SK-N-SH (cell line): ENCODE measurements around the gene SPACDR. TPM values are rescaled to one million over a fixed set of nuclear protein-coding genes. Genes with fewer than 3 reads are reported as not detected.

Source experiments
- CTCF ChIA-PET: fragments of 300-600, 350-600 bp; formaldehyde crosslinking; extraction: SDS; loops from one replicate; lab custom pipeline; 2021; lab: Yijun Ruan, JAX
- POLR2A ChIA-PET: fragments of 350-600 bp; sonication (Branson Sonifier 250); formaldehyde crosslinking; extraction: SDS; loops from one replicate; lab custom pipeline; 2020; ENCODE audit warnings: antibody characterized with exemption, inconsistent platforms; lab: Yijun Ruan, JAX
- DNase-seq: peaks from one replicate; pipeline ENCODE4 v3.0.0; 2012
- H2AFZ ChIP-seq: fragments of 200-600 bp; sonication (generic); 2 replicates; pipeline ENCODE4 v1.8.1; 2016; ENCODE audit warnings: antibody characterized with exemption, mild to moderate bottlenecking, low read depth
- H3F3A ChIP-seq: fragments of 200-600 bp; sonication (generic); replicated peaks from 2 replicates; pipeline ENCODE3; 2016; ENCODE audit warnings: antibody characterized with exemption, mild to moderate bottlenecking; ENCODE audit not compliant: insufficient read depth
- H3K27ac ChIP-seq, 2 experiments: fragments of 200-500 bp in 1 of 2; fragments of 200-600 bp in 1 of 2; sonication (Bioruptor generic) in 1 of 2; sonication (generic), shearing (Covaris generic) in 1 of 2; 2 replicates each; pipeline versions ENCODE4 v1.5.1 to v1.6.1; 2014 to 2016; ENCODE audit warnings: low read depth in 2 of 2, inconsistent platforms in 1 of 2, low read length in 1 of 2, mild to moderate bottlenecking in 1 of 2, mixed read lengths in 1 of 2
- H3K27me3 ChIP-seq: fragments of 200-600 bp; sonication (generic), shearing (Covaris generic); 2 replicates; pipeline ENCODE4 v1.6.1; 2016; ENCODE audit warnings: mixed run types; ENCODE audit not compliant: insufficient read depth
- H3K36me3 ChIP-seq, 2 experiments: fragments of 200-500 bp in 1 of 2; fragments of 200-600 bp in 1 of 2; sonication (Bioruptor generic) in 1 of 2; sonication (generic) in 1 of 2; replicated peaks in 1 of 2; 2 replicates each; pipeline versions ENCODE3 to v1.5.1; 2014 to 2016; ENCODE audit warnings: low read length in 1 of 2, mild to moderate bottlenecking in 1 of 2; ENCODE audit not compliant: insufficient read depth in 2 of 2, control insufficient read depth in 1 of 2
- H3K4me1 ChIP-seq, 2 experiments: fragments of 200-500 bp in 1 of 2; fragments of 200-600 bp in 1 of 2; sonication (Bioruptor generic) in 1 of 2; sonication (generic), shearing (Covaris generic) in 1 of 2; 2 replicates each; pipeline versions ENCODE4 v1.5.1 to v1.6.1; 2014 to 2016; ENCODE audit warnings: low read depth in 1 of 2, low read length in 1 of 2, mixed run types in 1 of 2; ENCODE audit not compliant: insufficient read depth in 2 of 2, control insufficient read depth in 1 of 2
- H3K4me2 ChIP-seq: fragments of 200-600 bp; sonication (generic), shearing (Covaris generic); 2 replicates; pipeline ENCODE4 v1.6.1; 2017; ENCODE audit warnings: mixed run types
- H3K4me3 ChIP-seq, 2 experiments: fragments of 200-500 bp in 1 of 2; fragments of 200-600 bp in 1 of 2; sonication (Bioruptor generic) in 1 of 2; sonication (generic), shearing (Covaris generic) in 1 of 2; 2 replicates each; pipeline versions ENCODE4 v1.5.1 to v1.8.1; 2014 to 2016; ENCODE audit warnings: low read depth in 2 of 2, inconsistent platforms in 1 of 2, low read length in 1 of 2, mild to moderate bottlenecking in 1 of 2, mixed read lengths in 1 of 2, moderate library complexity in 1 of 2
- H3K79me2 ChIP-seq: fragments of 200-600 bp; sonication (generic); 2 replicates; pipeline ENCODE4 v1.8.1; 2017; ENCODE audit warnings: mild to moderate bottlenecking; ENCODE audit not compliant: insufficient read depth
- H3K9ac ChIP-seq: fragments of 200-600 bp; sonication (generic); 2 replicates; pipeline ENCODE4 v1.6.1; 2017; ENCODE audit warnings: mixed run types
- H3K9me2 ChIP-seq: fragments of 200-600 bp; sonication (generic); 2 replicates; pipeline ENCODE4 v1.6.1; 2017; ENCODE audit warnings: mixed run types
- H3K9me3 ChIP-seq: fragments of 200-600 bp; sonication (generic); 2 replicates; pipeline ENCODE4 v1.6.1; 2017; ENCODE audit warnings: mixed run types, mild to moderate bottlenecking, moderate library complexity
- H4K20me1 ChIP-seq: fragments of 200-600 bp; sonication (generic); 2 replicates; pipeline ENCODE4 v1.6.1; 2017; ENCODE audit warnings: mild to moderate bottlenecking, mixed run types; ENCODE audit not compliant: insufficient read depth
- CHD2 ChIP-seq: fragments of 150-350 bp; IDR thresholded peaks from 2 replicates; pipeline ENCODE4 v1.6.1; 2018; ENCODE audit warnings: low read length; ENCODE audit not compliant: partially characterized antibody
- ELF1 ChIP-seq: IDR thresholded peaks from 2 replicates; pipeline ENCODE4 v1.4.0; 2012
- FOXJ3 ChIP-seq: sonication (generic); formaldehyde crosslinking; IDR thresholded peaks from 2 replicates; pipeline ENCODE4 v1.5.1; 2020; ENCODE audit warnings: mild to moderate bottlenecking, missing genetic modification reagents
- JUND ChIP-seq: IDR thresholded peaks from 2 replicates; pipeline ENCODE4 v1.4.0; 2012
- MAX ChIP-seq: IDR thresholded peaks from 2 replicates; pipeline ENCODE4 v1.4.0; 2012; ENCODE audit warnings: low read depth
- MXI1 ChIP-seq: IDR thresholded peaks from 2 replicates; pipeline ENCODE4 v1.6.1; 2012; ENCODE audit warnings: mild to moderate bottlenecking, low read depth, low read length, improper control_type of control experiment
- PBX3 ChIP-seq: IDR thresholded peaks from 2 replicates; pipeline ENCODE4; 2012
- RCOR1 ChIP-seq: fragments of 150-350 bp; IDR thresholded peaks from 2 replicates; pipeline ENCODE4 v1.6.1; 2017; ENCODE audit warnings: antibody characterized with exemption, low read length
- RXRA ChIP-seq: IDR thresholded peaks from 2 replicates; pipeline ENCODE4 v1.4.0; 2012; ENCODE audit warnings: low read depth, mild to moderate bottlenecking, borderline replicate concordance
- WGBS: methylation state at CpG from one replicate; pipeline ENCODE4 v1.1.6; 2017; ENCODE audit warnings: low lambda C conversion rate; 5-methylcytosine and 5-hydroxymethylcytosine counted together
- polyA plus RNA-seq, 3 experiments: library from polyadenylated mRNA; depleted of rRNA; stranded (reverse); fragments of >200 nt; gene quantifications; 2 replicates each; pipeline ENCODE4 v1.2.3, GENCODE V29; 2012

The SPACDR gene
- polyA plus RNA-seq, 1 of the 3 experiments (the other 2 are of a cell fraction) = 1.5 TPM

- Histone ChIP-seq H2AFZ (peak overlapping the region; percentile 97), H4K20me1 (no peaks in the 10 kb centered on the region), H3K9ac (peak overlapping the region; percentile 91), H3K79me2 (peaks cover 35% of the 10 kb centered on the region)
- no peak for DNase-seq
- TF ChIP-seq RCOR1 = no peak
- TF ChIP-seq, all 33 proteins: peak for 0
- H3K27me3 ChIP-seq = no peaks in the 10 kb centered on the region
- ChIA-PET CTCF (interaction anchor here (0.8 to 3.1 kb wide), 11 partner anchors 9 to 415 kb away, joined by 3 to 30 read pairs (median 3); partner anchors contain the start of gene SLC12A9), POLR2A (interaction anchor here (0.7 to 1.6 kb wide), 5 partner anchors 9 to 175 kb away, joined by 3 to 7 read pairs (median 5); partner anchors contain the start of genes FBXO24, MOSPD3 and ZCWPW1)
- peak overlapping the region in 1 of 2 experiments; percentile 79; a peak in 1 of 4 replicates for H3K27ac ChIP-seq
- peaks cover 42% of the 10 kb centered on the region for H3F3A ChIP-seq
- no peaks in the 10 kb centered on the region for H3K9me2 ChIP-seq
- H3K9me3 ChIP-seq = no peaks in the 10 kb centered on the region
- peaks cover 25 to 27% of the 10 kb centered on the region in 2 experiments for H3K36me3 ChIP-seq
- WGBS = 93% methylated on average over 28 of the region's 28 CpGs
- H3K4me1 ChIP-seq = peaks cover 6 to 28% of the 10 kb centered on the region in 2 experiments; a peak in 3 of 4 replicates
- peak overlapping the region; percentile 79 to 93 for H3K4me3 ChIP-seq
- H3K4me2 ChIP-seq = peak overlapping the region; percentile 100
Observed at GRCh38 chr7:100437150-100438100, 26.6 kb downstream of the SPACDR start.

GRCh38 chr7:100435401-100436304 is 28.4 kb downstream of the SPACDR start:
- TF ChIP-seq CHD2 (peak; percentile 10), JUND (0 out of 2 replicates have a peak, but pooled peaks have one; percentile 9), FOXJ3 (CRISPR knock-in tag) (no peak), MXI1 (peak; percentile 53; the same call in 1 of the 2 replicates), MAX (peak; percentile 75), PBX3 (peak; percentile 2; the same call in 1 of the 2 replicates), RXRA (no peak), ELF1 (peak; percentile 54; the same call in 1 of the 2 replicates)
- Histone ChIP-seq H3K9me3 (no peaks in the 10 kb centered on the region), H3K27ac (peak overlapping the region; percentile 79 to 92), H3K4me2 (peak overlapping the region; percentile 100), H3K4me1 (peaks cover 22 to 46% of the 10 kb centered on the region in 2 experiments; a peak in 3 of 4 replicates), H2AFZ (no peak overlapping the region), H3K4me3 (peak overlapping the region; percentile 79 to 93), H4K20me1 (peaks cover 13% of the 10 kb centered on the region), H3K9ac (peak overlapping the region; percentile 91), H3K27me3 (no peaks in the 10 kb centered on the region), H3K36me3 (peaks cover 41 to 43% of the 10 kb centered on the region in 2 experiments), H3F3A (peaks cover 45% of the 10 kb centered on the region), H3K79me2 (peaks cover 52% of the 10 kb centered on the region), H3K9me2 (no peaks in the 10 kb centered on the region)
- CTCF ChIA-PET = interaction anchor here (0.8 to 3.1 kb wide), 7 partner anchors 15 to 124 kb away, joined by 4 to 30 read pairs (median 7); partner anchors contain the start of gene NYAP1
- POLR2A ChIA-PET = interaction anchor here (1.0 to 1.5 kb wide), 2 partner anchors 15 to 54 kb away, joined by 5 to 7 read pairs; no protein-coding TSS in a partner anchor
- peak; percentile 81 for DNase-seq
- WGBS = 10% methylated on average over 9 of the region's 81 CpGs
